Measurements from ENCODE around the gene ANKRD34A. TPM values are rescaled to one million over a fixed set of nuclear protein-coding genes. Genes with fewer than 3 reads are reported as not detected.
"Not testable (repeated sequence)": the region's sequence is repeated elsewhere in the genome, so short reads cannot be mapped to it uniquely, and the experiment has no call there.

The ANKRD34A gene
- polyA plus RNA-seq, 3 donors: 0.31 TPM; not detected in 2

- Histone ChIP-seq H3K27ac (ENCODE audit: low read depth in 1 of 2, low read length in 2 of 2) (peak overlapping the region; percentile 96 to 97), H3K9ac (ENCODE audit: insufficient read depth, low read length, poor library complexity, severe bottlenecking) (peak overlapping the region; percentile 89), H2AFZ (ENCODE audit: insufficient read depth, low read depth, low read length, poor library complexity, severe bottlenecking) (peak overlapping the region; percentile 71), H3K4me1 (ENCODE audit: control insufficient read depth in 1 of 2, insufficient read depth in 2 of 2, low read length in 2 of 2) (peaks cover 22 to 30% of the 10 kb centered on the region in 2 donors), H3K79me2 (ENCODE audit: insufficient read depth, low read length) (peaks cover 18% of the 10 kb centered on the region), H3K27me3 (ENCODE audit: control insufficient read depth in 2 of 2, insufficient read depth in 2 of 2, low read length in 2 of 2) (no peaks in the 10 kb centered on the region), H3K4me2 (replicated peaks; ENCODE audit: extremely low read depth, low read length, poor library complexity, severe bottlenecking) (peak overlapping the region; percentile 85), H3K4me3 (replicated peaks in 1 of 3; ENCODE audit: low read depth in 2 of 3, low read length in 3 of 3) (peak overlapping the region; percentile 79 to 94 (median 85)), H3K9me3 (replicated peaks in 1 of 2; ENCODE audit: control insufficient read depth in 1 of 2, insufficient read depth in 1 of 2, low read length in 2 of 2) (no peaks in the 10 kb centered on the region), H4K20me1 (ENCODE audit: insufficient read depth, low read length) (no peaks in the 10 kb centered on the region), H3K36me3 (replicated peaks in 1 of 2; ENCODE audit: control insufficient read depth in 1 of 2, insufficient read depth in 2 of 2, low read length in 2 of 2) (peaks cover 15 to 26% of the 10 kb centered on the region in 2 donors)
- Mint-ChIP-seq H3K36me3 (peaks cover 16 to 20% of the 10 kb centered on the region in 2 donors), H3K4me1 (peaks cover 15% of the 10 kb centered on the region), H3K27me3 (ENCODE audit: low read depth in 3 of 3) (peaks cover 0 to 2% (median 0%) of the 10 kb centered on the region in 3 donors), H3K27ac (no peak overlapping the region), H3K9me3 (no peaks in the 10 kb centered on the region), H3K4me3 (no peak overlapping the region)
- no peak for DNase-seq
- intact Hi-C loops (cut with micrococcal nuclease): no loop called here
- WGBS (ENCODE audit: insufficient coverage): 34% methylated on average over 3 of the region's 19 CpGs
- no peak for TF ChIP-seq CTCF (IDR thresholded peaks at IDR 0.05)
Measured at GRCh38 chr1:145926686-145927062, 37.7 kb downstream of the ANKRD34A start.

DNA sequence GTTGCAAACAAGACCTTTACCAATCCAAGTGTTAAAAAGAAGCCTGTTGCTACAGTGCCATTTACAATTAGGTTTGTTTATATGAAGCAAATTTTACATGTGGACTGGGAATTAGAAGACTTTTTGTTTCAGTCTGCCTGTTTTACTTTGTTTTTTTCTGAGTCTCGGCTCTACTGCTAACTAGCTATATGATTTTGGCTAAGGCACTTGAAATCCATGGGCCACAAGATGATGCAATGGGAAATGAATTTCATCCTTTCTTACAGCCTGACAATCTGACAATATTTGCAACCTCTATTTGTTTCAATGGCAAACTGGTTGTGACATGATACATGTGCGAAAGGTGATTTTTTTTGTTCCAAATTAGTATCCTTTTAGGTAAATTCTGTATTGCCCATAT, 42.1 kb downstream of the ANKRD34A start:
- Histone ChIP-seq H4K20me1 (ENCODE audit: insufficient read depth, low read length) (no peaks in the 10 kb centered on the region), H3K79me2 (ENCODE audit: insufficient read depth, low read length) (peaks cover 26% of the 10 kb centered on the region), H3K9ac (ENCODE audit: insufficient read depth, low read length, poor library complexity, severe bottlenecking) (no peak overlapping the region), H3K4me1 (ENCODE audit: control insufficient read depth in 1 of 2, insufficient read depth in 2 of 2, low read length in 2 of 2) (peaks cover 36 to 46% of the 10 kb centered on the region in 2 donors), H3K4me2 (replicated peaks; ENCODE audit: extremely low read depth, low read length, poor library complexity, severe bottlenecking) (no peak overlapping the region), H3K36me3 (replicated peaks in 1 of 2; ENCODE audit: control insufficient read depth in 1 of 2, insufficient read depth in 2 of 2, low read length in 2 of 2) (peaks cover 15 to 26% of the 10 kb centered on the region in 2 donors), H3K27ac (ENCODE audit: low read depth in 1 of 2, low read length in 2 of 2) (no peak overlapping the region), H3K4me3 (replicated peaks in 1 of 3; ENCODE audit: low read depth in 2 of 3, low read length in 3 of 3) (no peak overlapping the region), H2AFZ (ENCODE audit: insufficient read depth, low read depth, low read length, poor library complexity, severe bottlenecking) (no peak overlapping the region), H3K27me3 (ENCODE audit: control insufficient read depth in 2 of 2, insufficient read depth in 2 of 2, low read length in 2 of 2) (no peaks in the 10 kb centered on the region), H3K9me3 (replicated peaks in 1 of 2; ENCODE audit: control insufficient read depth in 1 of 2, insufficient read depth in 1 of 2, low read length in 2 of 2) (no peaks in the 10 kb centered on the region)
- TF ChIP-seq CTCF (IDR thresholded peaks at IDR 0.05): no peak
- Mint-ChIP-seq H3K4me1 (peaks cover 36% of the 10 kb centered on the region), H3K36me3 (peaks cover 14 to 24% of the 10 kb centered on the region in 2 donors), H3K4me3 (no peak overlapping the region), H3K27ac (peak overlapping the region in 2 of 7 donors; percentile 12 to 53), H3K27me3 (ENCODE audit: low read depth in 3 of 3) (peaks cover 0 to 3% (median 2%) of the 10 kb centered on the region in 3 donors), H3K9me3 (no peaks in the 10 kb centered on the region)
- intact Hi-C loops (cut with micrococcal nuclease): no loop called here
- WGBS (ENCODE audit: insufficient coverage): no CpG with 5 or more reads among the region's 2 CpGs
- DNase-seq: peak in 2 of 3 donors; percentile 3 to 20

GRCh38 chr1:145920297-145920696, 44.1 kb downstream of the ANKRD34A start:
- DNase-seq; H3K27ac ChIP-seq (ENCODE audit: low read depth in 1 of 2, low read length in 2 of 2); H3K9me3 Mint-ChIP-seq; H3K4me3 ChIP-seq (replicated peaks in 1 of 3; ENCODE audit: low read depth in 2 of 3, low read length in 3 of 3); H3K4me2 ChIP-seq (replicated peaks; ENCODE audit: extremely low read depth, low read length, poor library complexity, severe bottlenecking); H4K20me1 ChIP-seq (ENCODE audit: insufficient read depth, low read length); H3K27me3 Mint-ChIP-seq (ENCODE audit: low read depth in 3 of 3); H2AFZ ChIP-seq (ENCODE audit: insufficient read depth, low read depth, low read length, poor library complexity, severe bottlenecking); intact Hi-C loops (cut with micrococcal nuclease); H3K9me3 ChIP-seq (replicated peaks in 1 of 2; ENCODE audit: control insufficient read depth in 1 of 2, insufficient read depth in 1 of 2, low read length in 2 of 2); H3K9ac ChIP-seq (ENCODE audit: insufficient read depth, low read length, poor library complexity, severe bottlenecking); H3K27me3 ChIP-seq (ENCODE audit: control insufficient read depth in 2 of 2, insufficient read depth in 2 of 2, low read length in 2 of 2); H3K27ac Mint-ChIP-seq: not testable (repeated sequence)
- no CpG with 5 or more reads among the region's 4 CpGs for WGBS (ENCODE audit: insufficient coverage)
- Mint-ChIP-seq H3K4me3 (peak overlapping the region in 1 of 2 donors; percentile 26), H3K4me1 (peaks cover 42% of the 10 kb centered on the region), H3K36me3 (peaks cover 18 to 29% of the 10 kb centered on the region in 2 donors)
- peaks cover 27 to 39% of the 10 kb centered on the region in 2 donors for H3K4me1 ChIP-seq (ENCODE audit: control insufficient read depth in 1 of 2, insufficient read depth in 2 of 2, low read length in 2 of 2)
- H3K36me3 ChIP-seq (replicated peaks in 1 of 2; ENCODE audit: control insufficient read depth in 1 of 2, insufficient read depth in 2 of 2, low read length in 2 of 2): peaks cover 16 to 30% of the 10 kb centered on the region in 2 donors
- peaks cover 13% of the 10 kb centered on the region for H3K79me2 ChIP-seq (ENCODE audit: insufficient read depth, low read length)

Measured in CD14-positive monocyte (primary cell).